NCI-H526 (cell line): ENCODE results near the gene UBTF.

Experiments
- DNase-seq, 2 experiments: peaks; one replicate each; lab custom pipeline; 2025; lab: John Stamatoyannopoulos, UW

The UBTF gene

GRCh38 chr17:44219616-44220212 is at the start of gene UBTF:
UBTF (minus strand) TSS chr17:44219675; CDS start chr17:44218229, 1,446 bp downstream.
- peak; percentile 68 to 92 for DNase-seq

GRCh38 chr17:44268709-44269534 is 49.4 kb upstream of the UBTF start:
- DNase-seq = no peak

GRCh38 chr17:44267818-44268490 is 48.5 kb upstream of the UBTF start, which contains the start of gene SLC4A1:
SLC4A1 (minus strand) TSS chr17:44268135; CDS start chr17:44262866, 5,269 bp downstream.
- no peak for DNase-seq

- no peak for DNase-seq
Observed at GRCh38 chr17:44267165-44267455, 47.6 kb upstream of the UBTF start.

GRCh38 chr17:44266402-44267164 is 47.1 kb upstream of the UBTF start:
- no peak for DNase-seq

- no peak for DNase-seq
Observed at GRCh38 chr17:44263345-44263902, 43.9 kb upstream of the UBTF start.

GRCh38 chr17:44262654-44263225 is 43.3 kb upstream of the UBTF start:
- DNase-seq = no peak

GRCh38 chr17:44260296-44260695 is 40.8 kb upstream of the UBTF start:
- DNase-seq = no peak

GRCh38 chr17:44258811-44259351 is 39.4 kb upstream of the UBTF start:
- no peak for DNase-seq

GRCh38 chr17:44257815-44258760 is 38.6 kb upstream of the UBTF start:
- no peak for DNase-seq

GRCh38 chr17:44256671-44257070 is 37.2 kb upstream of the UBTF start:
- no peak for DNase-seq

- no peak for DNase-seq
Observed at GRCh38 chr17:44255915-44256314, 36.4 kb upstream of the UBTF start.

- no peak for DNase-seq
Observed at GRCh38 chr17:44254361-44255095, 35.1 kb upstream of the UBTF start.

GRCh38 chr17:44253006-44253405 is 33.5 kb upstream of the UBTF start:
- no peak for DNase-seq

- DNase-seq = no peak
Observed at GRCh38 chr17:44251062-44251461, 31.6 kb upstream of the UBTF start.

- DNase-seq = no peak
Observed at GRCh38 chr17:44249501-44250246, 30.2 kb upstream of the UBTF start.

GRCh38 chr17:44247876-44248736 is 28.6 kb upstream of the UBTF start:
- no peak for DNase-seq

GRCh38 chr17:44247440-44247841 is 28.0 kb upstream of the UBTF start:
- no peak for DNase-seq
